ENCODE results near the gene PIK3C2B.
"Not testable (repeated sequence)": the region's sequence is repeated elsewhere in the genome, so short reads cannot be mapped to it uniquely, and the experiment has no call there.

GRCh38 chr1:204517382-204517781 lies 22.8 kb upstream of the PIK3C2B start:
- TF ChIP-seq ELF4 (IDR thresholded peaks at IDR 0.05); L3MBTL2 (conservative IDR thresholded peaks at IDR 0.05); SP1 (IDR thresholded peaks at IDR 0.05); FOXA1 (IDR thresholded peaks at IDR 0.05); PKNOX1 (IDR thresholded peaks at IDR 0.05); BHLHE40 (IDR thresholded peaks at IDR 0.05; ENCODE audit: borderline replicate concordance); SUZ12 (IDR thresholded peaks at IDR 0.05); FOXM1 (IDR thresholded peaks at IDR 0.05; ENCODE audit: borderline replicate concordance): not testable (repeated sequence)
